Osteoblast (primary cell): ENCODE measurements around the gene SLC9A1. TPM values are rescaled to one million over a fixed set of nuclear protein-coding genes. Genes with fewer than 3 reads are reported as not detected.

Source experiments
- DNase-seq: peaks from one replicate; pipeline ENCODE4 v3.0.0; 2011; ENCODE audit warnings: low spot score, mixed read lengths; ENCODE audit not compliant: insufficient read length; ENCODE audit errors: missing footprints
- H2AFZ ChIP-seq: 2 replicates; pipeline ENCODE4 v1.6.0; 2011; ENCODE audit warnings: mild to moderate bottlenecking, low read length
- H3K27ac ChIP-seq: 2 replicates; pipeline ENCODE4 v1.5.1; 2011; ENCODE audit warnings: mild to moderate bottlenecking, low read depth, low read length, moderate library complexity
- H3K27me3 ChIP-seq: 2 replicates; pipeline ENCODE4 v1.6.0; 2012; ENCODE audit warnings: mild to moderate bottlenecking, control low read depth, inconsistent platforms, low read length, moderate library complexity; ENCODE audit not compliant: insufficient read depth
- H3K36me3 ChIP-seq: 2 replicates; pipeline ENCODE4 v1.5.1; 2011; ENCODE audit warnings: mild to moderate bottlenecking, low read length, control low read depth, moderate library complexity; ENCODE audit not compliant: insufficient read depth
- H3K4me1 ChIP-seq: 2 replicates; pipeline ENCODE4 v1.5.1; 2011; ENCODE audit warnings: mild to moderate bottlenecking, low read length, control low read depth, moderate library complexity; ENCODE audit not compliant: insufficient read depth
- H3K4me2 ChIP-seq: 2 replicates; pipeline ENCODE4 v1.6.0; 2011; ENCODE audit warnings: mild to moderate bottlenecking, low read length; ENCODE audit not compliant: insufficient read depth
- H3K4me3 ChIP-seq: fragments of 200-600 bp; sonication (generic); 3 replicates; pipeline ENCODE4 v1.5.1; 2012; ENCODE audit warnings: mild to moderate bottlenecking, low read length, inconsistent platforms; ENCODE audit not compliant: insufficient read depth
- H3K79me2 ChIP-seq: 2 replicates; pipeline ENCODE4 v1.6.0; 2012; ENCODE audit warnings: mild to moderate bottlenecking, low read length, control low read depth, inconsistent platforms; ENCODE audit not compliant: insufficient read depth
- H3K9me3 ChIP-seq: 2 replicates; pipeline ENCODE4 v1.5.1; 2011; ENCODE audit warnings: low read depth, low read length, control low read depth
- H4K20me1 ChIP-seq: 2 replicates; pipeline ENCODE4 v1.6.0; 2012; ENCODE audit warnings: mild to moderate bottlenecking, low read length, control low read depth; ENCODE audit not compliant: insufficient read depth
- total RNA-seq: library from RNA; depleted of rRNA; stranded (reverse); fragments of >200 nt; gene quantifications from 2 replicates; pipeline ENCODE4 v1.2.3, GENCODE V29; 2012
- TF ChIP-seq, protein P1 (sequence below): IDR thresholded peaks from 2 replicates; pipeline ENCODE4 v1.5.1; 2011; ENCODE audit warnings: mild to moderate bottlenecking, low read depth, low read length, moderate library complexity; ENCODE audit errors: extremely low read depth

The SLC9A1 gene
- total RNA-seq, 1 donor: 7.6 TPM

DNA sequence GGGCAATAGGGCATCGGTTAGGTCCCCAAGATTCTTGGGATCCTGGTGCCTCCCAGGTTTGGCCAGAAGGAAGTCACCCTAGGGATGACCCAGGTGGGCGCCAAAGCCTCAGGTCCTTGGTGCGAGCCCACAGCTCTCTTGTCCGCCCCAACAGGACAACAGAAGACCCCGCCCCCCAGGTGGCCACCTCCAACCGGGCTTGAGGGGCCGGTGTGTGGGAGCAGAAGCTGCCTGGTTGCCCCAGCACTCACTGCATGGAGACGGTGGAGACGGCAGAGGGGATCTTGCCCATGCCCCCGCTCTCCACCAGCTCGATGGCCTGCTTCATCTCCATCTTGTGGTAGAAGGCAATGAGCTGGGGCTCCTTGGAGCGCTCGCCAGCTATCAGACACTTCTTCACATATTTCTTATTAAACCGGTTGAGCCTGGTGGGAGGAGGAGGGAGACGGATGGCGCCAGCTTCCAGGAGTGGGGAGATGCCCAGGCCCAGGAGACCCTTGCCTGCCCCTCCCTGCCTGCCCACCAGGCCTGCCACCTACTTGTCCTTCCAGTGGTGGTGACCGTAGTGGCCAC is 52.7 kb downstream of the SLC9A1 start:
- TF ChIP-seq, protein P1, sequence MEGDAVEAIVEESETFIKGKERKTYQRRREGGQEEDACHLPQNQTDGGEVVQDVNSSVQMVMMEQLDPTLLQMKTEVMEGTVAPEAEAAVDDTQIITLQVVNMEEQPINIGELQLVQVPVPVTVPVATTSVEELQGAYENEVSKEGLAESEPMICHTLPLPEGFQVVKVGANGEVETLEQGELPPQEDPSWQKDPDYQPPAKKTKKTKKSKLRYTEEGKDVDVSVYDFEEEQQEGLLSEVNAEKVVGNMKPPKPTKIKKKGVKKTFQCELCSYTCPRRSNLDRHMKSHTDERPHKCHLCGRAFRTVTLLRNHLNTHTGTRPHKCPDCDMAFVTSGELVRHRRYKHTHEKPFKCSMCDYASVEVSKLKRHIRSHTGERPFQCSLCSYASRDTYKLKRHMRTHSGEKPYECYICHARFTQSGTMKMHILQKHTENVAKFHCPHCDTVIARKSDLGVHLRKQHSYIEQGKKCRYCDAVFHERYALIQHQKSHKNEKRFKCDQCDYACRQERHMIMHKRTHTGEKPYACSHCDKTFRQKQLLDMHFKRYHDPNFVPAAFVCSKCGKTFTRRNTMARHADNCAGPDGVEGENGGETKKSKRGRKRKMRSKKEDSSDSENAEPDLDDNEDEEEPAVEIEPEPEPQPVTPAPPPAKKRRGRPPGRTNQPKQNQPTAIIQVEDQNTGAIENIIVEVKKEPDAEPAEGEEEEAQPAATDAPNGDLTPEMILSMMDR: no peak
- Histone ChIP-seq H3K27me3 (no peaks in the 10 kb centered on the region), H3K4me2 (no peak overlapping the region), H3K4me1 (peaks cover 26% of the 10 kb centered on the region), H3K9me3 (no peaks in the 10 kb centered on the region), H3K4me3 (no peak overlapping the region), H3K79me2 (no peaks in the 10 kb centered on the region), H3K36me3 (peaks cover 6% of the 10 kb centered on the region), H4K20me1 (no peaks in the 10 kb centered on the region), H3K27ac (no peak overlapping the region), H2AFZ (no peak overlapping the region)
- no peak for DNase-seq

DNA sequence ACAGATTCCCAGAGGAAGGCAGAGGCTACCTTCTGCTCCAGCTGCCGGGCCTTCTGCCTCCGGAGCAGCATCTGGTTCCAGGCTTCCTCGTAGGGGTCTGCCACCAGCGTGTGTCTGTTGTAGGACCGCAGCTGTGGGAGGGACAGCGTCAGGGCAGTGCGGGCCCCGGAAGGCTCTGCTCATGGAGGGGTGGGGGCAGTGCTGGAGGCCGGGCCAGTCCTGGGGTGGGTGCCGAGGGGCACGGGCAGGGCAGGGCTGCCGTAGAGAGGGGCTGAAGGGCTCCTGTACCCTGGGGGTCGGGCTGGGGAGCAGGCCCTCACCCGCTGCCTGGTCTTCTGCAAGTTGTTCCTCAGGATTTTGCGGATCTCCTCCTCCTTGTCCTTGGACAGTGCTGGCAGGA is 53.2 kb downstream of the SLC9A1 start:
- TF ChIP-seq, protein P1: no peak
- Histone ChIP-seq H3K4me2 (no peak overlapping the region), H3K4me3 (no peak overlapping the region), H3K9me3 (no peaks in the 10 kb centered on the region), H3K27me3 (no peaks in the 10 kb centered on the region), H2AFZ (no peak overlapping the region), H3K79me2 (no peaks in the 10 kb centered on the region), H3K36me3 (peaks cover 6% of the 10 kb centered on the region), H3K4me1 (peaks cover 26% of the 10 kb centered on the region), H4K20me1 (no peaks in the 10 kb centered on the region), H3K27ac (no peak overlapping the region)
- no peak for DNase-seq

DNA sequence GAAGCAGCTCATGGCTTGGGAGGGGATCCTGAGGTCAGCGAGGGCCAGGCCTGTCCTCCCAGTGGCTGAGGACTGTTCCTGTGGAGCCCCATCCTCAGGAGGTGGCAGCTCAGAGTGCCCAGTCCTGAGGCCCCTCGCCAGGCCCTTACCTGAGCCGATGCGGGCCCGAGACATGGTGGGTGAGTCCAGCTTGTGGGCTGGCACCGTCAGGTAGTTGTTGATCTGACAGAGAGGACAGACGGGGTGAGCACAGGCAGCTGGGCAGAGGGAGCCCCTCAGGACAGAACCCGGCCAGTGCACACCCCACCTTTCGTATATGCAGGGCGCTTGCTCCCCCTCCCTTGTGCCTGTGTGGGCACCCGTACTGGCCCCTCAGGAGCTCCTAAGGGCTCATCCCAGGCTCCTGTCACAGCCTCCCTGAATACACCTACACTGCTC is 53.9 kb downstream of the SLC9A1 start:
- no peak overlapping the region for H3K27ac ChIP-seq
- H3K79me2 ChIP-seq: no peaks in the 10 kb centered on the region
- H3K4me2 ChIP-seq: no peak overlapping the region
- TF ChIP-seq, protein P1: no peak
- peaks cover 26% of the 10 kb centered on the region for H3K4me1 ChIP-seq
- H2AFZ ChIP-seq: no peak overlapping the region
- no peaks in the 10 kb centered on the region for H3K27me3 ChIP-seq
- H3K36me3 ChIP-seq: peaks cover 6% of the 10 kb centered on the region
- no peaks in the 10 kb centered on the region for H4K20me1 ChIP-seq
- H3K4me3 ChIP-seq: no peak overlapping the region
- H3K9me3 ChIP-seq: no peaks in the 10 kb centered on the region
- no peak for DNase-seq

DNA sequence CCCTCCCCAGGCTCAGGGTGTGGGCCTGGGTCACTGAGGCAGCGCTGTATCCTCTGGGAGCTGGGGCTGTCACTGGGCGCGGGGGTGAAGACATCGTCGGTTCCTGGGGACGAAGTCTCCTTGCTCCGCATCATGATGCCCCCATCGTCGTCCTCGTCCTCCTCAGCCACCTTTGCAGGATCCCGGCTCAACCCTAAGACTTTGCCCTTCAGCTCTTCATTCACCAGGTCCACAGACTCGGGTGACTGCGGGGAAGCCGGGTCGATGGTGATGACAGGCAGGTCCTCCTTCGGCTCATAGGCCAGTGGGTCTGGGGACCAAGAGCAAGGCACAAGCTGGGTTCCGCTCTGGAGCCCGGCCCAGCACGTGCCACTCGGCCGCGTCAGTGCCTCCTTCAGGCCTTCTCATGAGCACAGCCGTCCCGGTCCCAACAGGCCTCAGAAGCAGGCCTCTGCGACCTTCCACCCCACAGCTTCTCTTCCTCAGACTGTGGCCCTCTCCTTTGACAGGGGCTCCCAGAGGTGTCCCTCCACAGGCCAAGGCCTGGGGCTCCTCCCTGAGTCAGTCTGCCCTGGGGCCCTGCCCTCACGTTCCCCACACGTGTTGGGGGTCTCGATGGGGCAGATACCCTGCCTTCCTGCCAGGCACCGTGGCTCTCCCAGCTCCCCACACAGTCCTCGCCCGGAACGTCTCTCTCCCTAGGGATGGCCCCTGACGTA is 54.4 kb downstream of the SLC9A1 start:
- peaks cover 6% of the 10 kb centered on the region for H3K36me3 ChIP-seq
- H3K27me3 ChIP-seq: no peaks in the 10 kb centered on the region
- no peak overlapping the region for H2AFZ ChIP-seq
- no peak overlapping the region for H3K4me2 ChIP-seq
- H3K27ac ChIP-seq: peak overlapping the region; percentile 80
- H3K79me2 ChIP-seq: no peaks in the 10 kb centered on the region
- peaks cover 25% of the 10 kb centered on the region for H3K4me1 ChIP-seq
- no peak for DNase-seq
- H3K4me3 ChIP-seq: no peak overlapping the region
- no peaks in the 10 kb centered on the region for H3K9me3 ChIP-seq
- no peaks in the 10 kb centered on the region for H4K20me1 ChIP-seq
- TF ChIP-seq, protein P1: no peak
